DOHH2 (cell line): ENCODE results near the gene TMEM131.
"Not testable (repeated sequence)": the region's sequence is repeated elsewhere in the genome, so short reads cannot be mapped to it uniquely, and the experiment has no call there.

Experiments used
- CTCF ChIP-seq: fragments of 200-600 bp; sonication (generic); IDR thresholded peaks from one replicate; pipeline ENCODE4 v1.5.1; 2014; ENCODE audit warnings: antibody characterized with exemption, mild to moderate bottlenecking, low read depth, low read length; ENCODE audit not compliant: poor library complexity, severe bottlenecking
- EZH2phosphoT487 ChIP-seq: fragments of 200-600 bp; sonication (generic); IDR thresholded peaks from 2 replicates; pipeline ENCODE4 v1.6.1; 2017; ENCODE audit warnings: borderline replicate concordance, mild to moderate bottlenecking, antibody characterized with exemption, low read length, moderate library complexity, mixed read lengths

- TF ChIP-seq CTCF, EZH2phosphoT487: not testable (repeated sequence)
Observed at GRCh38 chr2:97893042-97893441, 102.7 kb downstream of the TMEM131 start.
